ENCODE data around the gene TUFT1.

TUFT1 gene

GRCh38 chr1:151547119-151547899 lies 7.2 kb downstream of the TUFT1 start:
- DNase-seq, result no peak
- Histone ChIP-seq H3K27ac (no peak overlapping the region), H3K36me3 (peaks cover 26% of the 10 kb centered on the region), H3K4me3 (ENCODE audit: low read depth, low read length) (no peak overlapping the region), H3K9me3 (ENCODE audit: severe bottlenecking) (peaks cover 10% of the 10 kb centered on the region), H3K27me3 (ENCODE audit: insufficient read depth, low read depth, severe bottlenecking) (no peaks in the 10 kb centered on the region)
- no peak for TF ChIP-seq CTCF (IDR thresholded peaks at IDR 0.05; ENCODE audit: low read depth, low read length)

- H3K27ac ChIP-seq, result no peak overlapping the region
- peaks cover 26% of the 10 kb centered on the region for H3K36me3 ChIP-seq
- no peak for TF ChIP-seq CTCF (IDR thresholded peaks at IDR 0.05; ENCODE audit: low read depth, low read length)
- H3K4me3 ChIP-seq (ENCODE audit: low read depth, low read length), result no peak overlapping the region
- H3K27me3 ChIP-seq (ENCODE audit: insufficient read depth, low read depth, severe bottlenecking), result no peaks in the 10 kb centered on the region
- no peak for DNase-seq
- H3K9me3 ChIP-seq (ENCODE audit: severe bottlenecking), result peaks cover 10% of the 10 kb centered on the region
Measured at GRCh38 chr1:151547900-151548230, 7.8 kb downstream of the TUFT1 start.

GRCh38 chr1:151549199-151549598 lies 9.1 kb downstream of the TUFT1 start:
- Histone ChIP-seq H3K27ac (no peak overlapping the region), H3K9me3 (ENCODE audit: severe bottlenecking) (peaks cover 10% of the 10 kb centered on the region), H3K4me3 (ENCODE audit: low read depth, low read length) (no peak overlapping the region), H3K36me3 (peaks cover 23% of the 10 kb centered on the region), H3K27me3 (ENCODE audit: insufficient read depth, low read depth, severe bottlenecking) (no peaks in the 10 kb centered on the region)
- no peak for TF ChIP-seq CTCF (IDR thresholded peaks at IDR 0.05; ENCODE audit: low read depth, low read length)
- DNase-seq, result no peak

- H3K27ac ChIP-seq, result no peak overlapping the region; the same call in 1 of the 2 replicates
- H3K27me3 ChIP-seq (ENCODE audit: insufficient read depth, low read depth, severe bottlenecking), result no peaks in the 10 kb centered on the region
- H3K36me3 ChIP-seq, result peaks cover 7% of the 10 kb centered on the region
- peaks cover 10% of the 10 kb centered on the region for H3K9me3 ChIP-seq (ENCODE audit: severe bottlenecking)
- H3K4me3 ChIP-seq (ENCODE audit: low read depth, low read length), result no peak overlapping the region
- no peak for TF ChIP-seq CTCF (IDR thresholded peaks at IDR 0.05; ENCODE audit: low read depth, low read length)
- DNase-seq, result no peak
Measured at GRCh38 chr1:151553659-151554058, 13.6 kb downstream of the TUFT1 start.

GRCh38 chr1:151556052-151556451 lies 15.9 kb downstream of the TUFT1 start:
- no peak for DNase-seq
- Histone ChIP-seq H3K27ac (no peak overlapping the region), H3K36me3 (no peaks in the 10 kb centered on the region), H3K27me3 (ENCODE audit: insufficient read depth, low read depth, severe bottlenecking) (no peaks in the 10 kb centered on the region), H3K9me3 (ENCODE audit: severe bottlenecking) (no peaks in the 10 kb centered on the region), H3K4me3 (ENCODE audit: low read depth, low read length) (no peak overlapping the region)
- TF ChIP-seq CTCF (IDR thresholded peaks at IDR 0.05; ENCODE audit: low read depth, low read length), result no peak

- no peaks in the 10 kb centered on the region for H3K27me3 ChIP-seq (ENCODE audit: insufficient read depth, low read depth, severe bottlenecking)
- TF ChIP-seq CTCF (IDR thresholded peaks at IDR 0.05; ENCODE audit: low read depth, low read length), result no peak
- no peaks in the 10 kb centered on the region for H3K9me3 ChIP-seq (ENCODE audit: severe bottlenecking)
- DNase-seq, result no peak
- peaks cover 47% of the 10 kb centered on the region for H3K36me3 ChIP-seq
- H3K4me3 ChIP-seq (ENCODE audit: low read depth, low read length), result no peak overlapping the region
- H3K27ac ChIP-seq, result no peak overlapping the region
Measured at GRCh38 chr1:151562661-151563060, 22.6 kb downstream of the TUFT1 start.
